Measurements from ENCODE around the gene PVALEF. TPM values are rescaled to one million over a fixed set of nuclear protein-coding genes. Genes with fewer than 3 reads are reported as not detected.

Gene PVALEF
- total RNA-seq, 1 experiment from 2014 or later = not detected

- Histone ChIP-seq H3K4me3 (ENCODE audit: low read depth in 2 of 2, low read length in 2 of 2) (no peak overlapping the region), H3K36me3 (ENCODE audit: control insufficient read depth, insufficient read depth, low read length) (no peaks in the 10 kb centered on the region), H3K27me3 (ENCODE audit: control insufficient read depth, insufficient read depth, low read length) (no peaks in the 10 kb centered on the region), H3K9me3 (ENCODE audit: control insufficient read depth, insufficient read depth, low read depth, low read length) (no peaks in the 10 kb centered on the region), H3K27ac (ENCODE audit: low read length) (no peak overlapping the region), H3K4me1 (ENCODE audit: control insufficient read depth, insufficient read depth, low read length) (no peaks in the 10 kb centered on the region)
- in situ Hi-C loops (cut with HindIII; ENCODE audit: low pct_unique_long_range_greater_than_20kb, low sequenced_read_pairs) (no loop called here), intact Hi-C loops (cut with micrococcal nuclease; ENCODE audit: unreplicated experiment) (no loop called here)
- no TSS peak for BruUV-seq (replicated peaks)
- ChIA-PET POLR2A (no interaction called here), CTCF (no interaction called here)
- ATAC-seq (no peak), DNase-seq (ENCODE audit: low read depth, low spot score) (no peak)
- TF ChIP-seq TCF7L2 (IDR thresholded peaks at IDR 0.05; ENCODE audit: low read depth, low read length) = no peak
Measured at GRCh38 chr17:81193470-81194224, 28.3 kb downstream of the PVALEF start.

- ATAC-seq (no peak), DNase-seq (ENCODE audit: low read depth, low spot score) (no peak)
- CTCF ChIA-PET = no interaction called here
- TF ChIP-seq CTCF (IDR thresholded peaks at IDR 0.05) = no peak
- no peak for TF ChIP-seq SIN3A (IDR thresholded peaks at IDR 0.05; ENCODE audit: borderline replicate concordance, insufficient read depth, low read depth, low read length)
- TF ChIP-seq POLR2AphosphoS5 (IDR thresholded peaks at IDR 0.05; ENCODE audit: low read depth, low read length) = no peak
- no peak for TF ChIP-seq REST (IDR thresholded peaks at IDR 0.05; ENCODE audit: insufficient read depth in 1 of 2, low read depth in 2 of 2, low read length in 1 of 2)
- no peak for TF ChIP-seq TCF7L2 (IDR thresholded peaks at IDR 0.05; ENCODE audit: low read depth, low read length)
- in situ Hi-C loops (cut with HindIII; ENCODE audit: low pct_unique_long_range_greater_than_20kb, low sequenced_read_pairs) = no loop called here
- no peak overlapping the region for H3K27ac ChIP-seq (ENCODE audit: low read length)
- H3K9me3 ChIP-seq (ENCODE audit: control insufficient read depth, insufficient read depth, low read depth, low read length) = no peaks in the 10 kb centered on the region
- no peak overlapping the region for H3K4me3 ChIP-seq (ENCODE audit: low read depth in 2 of 2, low read length in 2 of 2)
- H3K27me3 ChIP-seq (ENCODE audit: control insufficient read depth, insufficient read depth, low read length) = no peaks in the 10 kb centered on the region
- intact Hi-C loops (cut with micrococcal nuclease; ENCODE audit: unreplicated experiment) = no loop called here
- no TSS peak for BruUV-seq (replicated peaks)
- no peaks in the 10 kb centered on the region for H3K36me3 ChIP-seq (ENCODE audit: control insufficient read depth, insufficient read depth, low read length)
- H3K4me1 ChIP-seq (ENCODE audit: control insufficient read depth, insufficient read depth, low read length) = no peaks in the 10 kb centered on the region
- POLR2A ChIA-PET = no interaction called here
Measured at GRCh38 chr17:81194225-81194760, 29.0 kb downstream of the PVALEF start.

Data from Panc1 (cell line).